Psoas muscle (tissue), 8 donors: Measurements from ENCODE around the gene CCP110. TPM values are rescaled to one million over a fixed set of nuclear protein-coding genes. Genes with fewer than 3 reads are reported as not detected.
"Not testable (repeated sequence)": the region's sequence is repeated elsewhere in the genome, so short reads cannot be mapped to it uniquely, and the experiment has no call there.

ENCODE experiments used
- ATAC-seq, 4 donors: fragments of 200-7000 bp; cut with Tn5 transposase; one replicate each; pipeline ENCODE4 v1.9.1; 2020; ENCODE audit warnings: moderate library complexity in 3 of 4, mild to moderate bottlenecking in 2 of 4
- DNase-seq, 2 donors: peaks; one replicate each; pipeline ENCODE4 v3.0.0-alpha.2; 2020
- H3K27ac ChIP-seq: fragments of 200-600 bp; one replicate; pipeline ENCODE4 v1.8.0; 2022
- H3K27me3 ChIP-seq, 3 donors: fragments of 200-600 bp in 1 of 3; one replicate each; pipeline versions ENCODE4 v1.6.1 to v1.8.0; 2013 to 2022; ENCODE audit warnings: low read length in 2 of 3, mild to moderate bottlenecking in 2 of 3, moderate library complexity in 1 of 3; ENCODE audit not compliant: insufficient read depth in 3 of 3
- H3K36me3 ChIP-seq, 2 donors: fragments of 200-600 bp in 1 of 2; one replicate each; pipeline versions ENCODE4 v1.6.1 to v1.8.0; 2013 to 2022; ENCODE audit warnings: low read depth in 1 of 2, mild to moderate bottlenecking in 1 of 2, moderate library complexity in 1 of 2; ENCODE audit not compliant: insufficient read depth in 1 of 2
- H3K4me1 ChIP-seq: fragments of 200-600 bp; one replicate; pipeline ENCODE4 v1.8.0; 2022
- H3K4me3 ChIP-seq: fragments of 200-600 bp; one replicate; pipeline ENCODE4 v1.8.0; 2022; ENCODE audit warnings: mild to moderate bottlenecking
- H3K9me3 ChIP-seq: fragments of 200-600 bp; one replicate; pipeline ENCODE4 v1.8.0; 2022
- CTCF ChIP-seq: fragments of 200-600 bp; IDR thresholded peaks from one replicate; pipeline ENCODE4 v1.8.0; 2022; ENCODE audit warnings: antibody characterized with exemption
- WGBS, 3 donors: extraction: QIAGEN DNeasy Blood & Tissue Kit; methylation state at CpG; one replicate each; pipeline versions ENCODE4 v1.1.6 to v1.1.7; 2013; 5-methylcytosine and 5-hydroxymethylcytosine counted together
- intact Hi-C, 2 donors: fragments of 100-400 bp; cut with DNase I; formaldehyde crosslinking; loops; one replicate each; pipeline versions ENCODE4 v1.11.0 to v1.14.2; 2022
- polyA plus RNA-seq, 3 donors: library from polyadenylated mRNA; stranded (reverse); fragments of 200-250 nt; gene quantifications; one replicate each; pipeline ENCODE4 v1.2.3, GENCODE V29; 2013
- total RNA-seq, 4 donors: library from RNA; stranded (reverse); fragmentation: NEBNext Ultra II Directional in 2 of 4; extraction: Animal tissue kit (Norgen Biotek cat#: 25700) in 2 of 4; gene quantifications; one replicate each; pipeline versions ENCODE4 v1.2.1 to v1.2.4, GENCODE V29; 2021 to 2023
- donor health status: healthy with polysubstance abuse.
- donor health status: DM: no; HTN: no; CAD: no; lungs with moderate emphysema.
- donor health status: Bipolar disorder and iron deficiency.
- donor health status: healthy.
- donor health status: DM: yes; HTN: yes; CAD: no.
- donor health status: DM: no; HTN: no; CAD: no.
- donor health status: DM: no; HTN: no; CAD: no.
- donor health status: DM: yes; HTN: yes; CAD: no.

Gene CCP110
- total and polyA plus RNA-seq, 7 donors: 4.4 to 16.1 (median 5.7) TPM

GRCh38 chr16:19528666-19529065 is 4.9 kb downstream of the CCP110 start:
- WGBS, 3 donors: 94 to 100% (median 99%) methylated on average over 3 of the region's 3 CpGs
- Histone ChIP-seq H3K4me1 (peaks cover 11% of the 10 kb centered on the region), H3K36me3 (peaks cover 8 to 44% of the 10 kb centered on the region in 2 donors), H3K27me3 (no peaks in the 10 kb centered on the region), H3K27ac (no peak overlapping the region), H3K9me3 (no peaks in the 10 kb centered on the region), H3K4me3 (no peak overlapping the region)
- DNase-seq (no peak), ATAC-seq (no peak)
- intact Hi-C loops: loop anchor here in 1 of 2 donors (2.0 kb wide), 1 partner anchor 20 kb away; no protein-coding TSS in a partner anchor
- TF ChIP-seq CTCF: no peak

GRCh38 chr16:19532601-19533000 is 8.9 kb downstream of the CCP110 start:
- TF ChIP-seq CTCF: no peak
- Histone ChIP-seq H3K4me1 (no peaks in the 10 kb centered on the region), H3K9me3 (no peaks in the 10 kb centered on the region), H3K36me3 (peaks cover 10 to 76% of the 10 kb centered on the region in 2 donors), H3K27ac (no peak overlapping the region), H3K27me3 (no peaks in the 10 kb centered on the region), H3K4me3 (no peak overlapping the region)
- WGBS, 3 donors: 71 to 89% (median 78%) methylated on average over 1 of the region's 1 CpG
- ATAC-seq (no peak), DNase-seq (no peak)
- intact Hi-C loops: no loop called here

- TF ChIP-seq CTCF: no peak
- no peak overlapping the region for H3K27ac ChIP-seq
- DNase-seq (no peak), ATAC-seq (no peak)
- H3K36me3 ChIP-seq: peaks cover 0 to 69% of the 10 kb centered on the region in 2 donors
- H3K9me3 ChIP-seq: no peaks in the 10 kb centered on the region
- 97 to 99% (median 98%) methylated on average over 6 of the region's 6 CpGs for WGBS, 3 donors
- intact Hi-C loops: no loop called here
- H3K4me3 ChIP-seq: no peak overlapping the region
- H3K4me1 ChIP-seq: no peaks in the 10 kb centered on the region
- H3K27me3 ChIP-seq: no peaks in the 10 kb centered on the region
Measured at GRCh38 chr16:19540241-19540970, 16.7 kb downstream of the CCP110 start.

- no peak for DNase-seq
- peaks cover 0 to 72% of the 10 kb centered on the region in 2 donors for H3K36me3 ChIP-seq
- no peaks in the 10 kb centered on the region for H3K9me3 ChIP-seq
- no peak for TF ChIP-seq CTCF
- no peak overlapping the region for H3K27ac ChIP-seq
- no peak for ATAC-seq
- H3K4me1 ChIP-seq: no peaks in the 10 kb centered on the region
- H3K27me3 ChIP-seq: no peaks in the 10 kb centered on the region
- intact Hi-C loops: no loop called here
- 85 to 89% (median 86%) methylated on average over 3 of the region's 3 CpGs for WGBS, 3 donors
- H3K4me3 ChIP-seq: no peak overlapping the region
Measured at GRCh38 chr16:19542138-19542821, 18.5 kb downstream of the CCP110 start.

GRCh38 chr16:19543278-19543996 is 19.7 kb downstream of the CCP110 start:
- ATAC-seq, H3K4me1 ChIP-seq, H3K9me3 ChIP-seq, DNase-seq, intact Hi-C loops, H3K27ac ChIP-seq, H3K4me3 ChIP-seq, H3K27me3 ChIP-seq: not testable (repeated sequence)
- H3K36me3 ChIP-seq: peaks cover 0 to 78% of the 10 kb centered on the region in 2 donors
- 88 to 93% (median 92%) methylated on average over 10 of the region's 10 CpGs for WGBS, 3 donors
